HEK293T (cell line): ENCODE data around the gene MORC1.

Experiments used
- BHLHE40 ChIP-seq: fragments of 450-650 bp; IDR thresholded peaks from 2 replicates; pipeline ENCODE4 v1.6.1; 2016; ENCODE audit warnings: mild to moderate bottlenecking, moderate library complexity, borderline replicate concordance
- CTBP1 ChIP-seq: fragments of 450-650 bp; IDR thresholded peaks from 2 replicates; pipeline ENCODE4 v1.6.1; 2016; ENCODE audit warnings: borderline replicate concordance
- ELF4 ChIP-seq: fragments of 450-650 bp; IDR thresholded peaks from 2 replicates; pipeline ENCODE4 v1.6.1; 2017; ENCODE audit warnings: antibody characterized with exemption
- FOXA1 ChIP-seq: fragments of 450-650 bp; IDR thresholded peaks from 2 replicates; pipeline ENCODE4 v1.6.1; 2016; ENCODE audit warnings: mild to moderate bottlenecking
- FOXK2 ChIP-seq: fragments of 450-650 bp; IDR thresholded peaks from 2 replicates; pipeline ENCODE4 v1.6.1; 2016; ENCODE audit warnings: mild to moderate bottlenecking
- FOXM1 ChIP-seq: fragments of 450-650 bp; IDR thresholded peaks from 2 replicates; pipeline ENCODE4 v1.6.1; 2017; ENCODE audit warnings: mild to moderate bottlenecking, borderline replicate concordance
- HDGF ChIP-seq: fragments of 450-650 bp; IDR thresholded peaks from 2 replicates; pipeline ENCODE4 v1.6.1; 2017; ENCODE audit warnings: antibody characterized with exemption, borderline replicate concordance
- SP1 ChIP-seq: fragments of 450-650 bp; IDR thresholded peaks from 2 replicates; pipeline ENCODE4 v1.6.1; 2017
- SUZ12 ChIP-seq: fragments of 450-650 bp; IDR thresholded peaks from 2 replicates; pipeline ENCODE4 v1.6.1; 2016; ENCODE audit warnings: mild to moderate bottlenecking
- TARDBP ChIP-seq: fragments of 450-650 bp; IDR thresholded peaks from 2 replicates; pipeline ENCODE4 v1.6.1; 2016
- ZNF384 ChIP-seq: fragments of 450-650 bp; IDR thresholded peaks from 2 replicates; pipeline ENCODE4 v1.6.1; 2016

DNA sequence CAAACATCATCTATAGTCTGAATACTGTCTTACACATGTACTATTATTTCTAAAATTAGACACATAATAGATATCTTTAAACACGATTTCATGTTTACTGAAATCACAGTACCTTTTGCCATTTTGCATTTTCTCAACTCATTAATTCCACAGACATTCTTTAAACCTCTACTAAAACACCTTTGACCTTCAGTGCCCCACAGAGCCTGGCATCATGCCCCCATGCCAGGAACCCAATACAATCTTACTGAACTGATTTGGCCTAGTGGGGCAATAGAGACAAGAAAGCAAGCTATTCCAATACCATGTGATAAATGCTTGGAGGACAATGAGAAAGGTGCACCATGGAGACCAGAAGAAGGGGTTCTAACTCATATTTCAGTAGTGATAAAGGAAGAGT is 144.9 kb downstream of the MORC1 start:
- no peak for TF ChIP-seq SUZ12
- TF ChIP-seq SP1: no peak
- TF ChIP-seq HDGF: no peak
- no peak for TF ChIP-seq FOXM1
- no peak for TF ChIP-seq ELF4
- no peak for TF ChIP-seq BHLHE40
- no peak for TF ChIP-seq FOXA1
- no peak for TF ChIP-seq CTBP1
- TF ChIP-seq ZNF384: no peak
- TF ChIP-seq TARDBP: no peak
- TF ChIP-seq FOXK2: no peak
